HepG2 (cell line): ENCODE measurements around the gene LMNA. TPM values are rescaled to one million over a fixed set of nuclear protein-coding genes. Genes with fewer than 3 reads are reported as not detected.

Experiments used
- CSRNP1 ChIP-seq: sonication (generic); formaldehyde crosslinking; IDR thresholded peaks from 2 replicates; pipeline ENCODE4 v1.8.1; 2023; ENCODE audit warnings: mild to moderate bottlenecking, missing genetic modification reagents
- KDM5A ChIP-seq: fragments of 200-600 bp; sonication (generic); IDR thresholded peaks from 2 replicates; pipeline ENCODE4 v1.7.0; 2018; ENCODE audit warnings: antibody characterized with exemption, mild to moderate bottlenecking, low read length, borderline replicate concordance
- MAFK ChIP-seq, 2 experiments: IDR thresholded peaks in 1 of 2; conservative IDR thresholded peaks in 1 of 2; 2 replicates each; pipeline ENCODE4 v1.6.1; 2011; ENCODE audit warnings: improper control_type of control experiment in 2 of 2, low read length in 2 of 2
- RBAK ChIP-seq: sonication (generic); formaldehyde crosslinking; IDR thresholded peaks from 2 replicates; pipeline ENCODE4 v1.5.1; 2020; ENCODE audit warnings: mild to moderate bottlenecking, missing genetic modification reagents
- SNRNP70 ChIP-seq: fragments of 200-400 bp; formaldehyde crosslinking; IDR thresholded peaks from 2 replicates; pipeline ENCODE4 v1.6.1; 2017; ENCODE audit warnings: mild to moderate bottlenecking, low read depth, low read length, moderate library complexity
- SUZ12 ChIP-seq: fragments of 150-350 bp; IDR thresholded peaks from 2 replicates; pipeline ENCODE4 v1.6.1; 2014; ENCODE audit warnings: low read depth, low read length
- U2AF1 ChIP-seq: fragments of 200-400 bp; formaldehyde crosslinking; optimal IDR thresholded peaks from 2 replicates; pipeline ENCODE3; 2017; ENCODE audit warnings: mild to moderate bottlenecking, low read depth, low read length
- U2AF2 ChIP-seq: fragments of 200-400 bp; formaldehyde crosslinking; IDR thresholded peaks from 2 replicates; pipeline ENCODE4 v1.6.1; 2017; ENCODE audit warnings: low read depth, mild to moderate bottlenecking, low read length
- ZBTB3 ChIP-seq: sonication (generic); formaldehyde crosslinking; IDR thresholded peaks from 2 replicates; pipeline ENCODE4 v1.4.0; 2020; ENCODE audit warnings: low read depth, mild to moderate bottlenecking, moderate library complexity, missing genetic modification reagents, borderline replicate concordance
- ZNF282 ChIP-seq: fragments of 450-650 bp; IDR thresholded peaks from 2 replicates; pipeline ENCODE4 v1.6.1; 2018; ENCODE audit not compliant: partially characterized antibody
- ZNF30 ChIP-seq: sonication (generic); formaldehyde crosslinking; IDR thresholded peaks from 2 replicates; pipeline ENCODE4 v1.5.0; 2020; ENCODE audit warnings: mild to moderate bottlenecking, missing genetic modification reagents
- ZNF441 ChIP-seq: sonication (generic); formaldehyde crosslinking; IDR thresholded peaks from 2 replicates; pipeline ENCODE4 v1.7.0; 2021; ENCODE audit warnings: missing genetic modification reagents, borderline replicate concordance
- ZNF660 ChIP-seq: sonication (generic); formaldehyde crosslinking; IDR thresholded peaks from 2 replicates; pipeline ENCODE4 v1.5.1; 2020; ENCODE audit warnings: mild to moderate bottlenecking, low read depth, missing genetic modification reagents, borderline replicate concordance
- ZNF747 ChIP-seq: sonication (generic); formaldehyde crosslinking; IDR thresholded peaks from 2 replicates; pipeline ENCODE4 v1.8.1; 2023; ENCODE audit warnings: missing genetic modification reagents, mild to moderate bottlenecking, borderline replicate concordance
- ZSCAN5A ChIP-seq: sonication (generic); formaldehyde crosslinking; IDR thresholded peaks from 2 replicates; pipeline ENCODE4 v1.8.0; 2022; ENCODE audit warnings: mild to moderate bottlenecking, missing genetic modification reagents, borderline replicate concordance
- polyA plus RNA-seq, 8 experiments: library from polyadenylated mRNA; depleted of rRNA in 3 of 8; stranded (reverse) in 7 of 8; unstranded in 1 of 8; fragments of >200 nt; fragmentation: Illumina TruSeq in 4 of 8; extraction: Trizol in 4 of 8; gene quantifications; 2 replicates each; pipeline versions ENCODE4 v1.2.1 to v1.2.3, GENCODE V29; 2011 to 2016; ENCODE audit warnings: low read depth in 4 of 8, missing spikeins in 1 of 8, mixed read lengths in 1 of 8; ENCODE audit not compliant: insufficient read depth in 1 of 8
- total RNA-seq, 5 experiments: library from RNA; depleted of rRNA; stranded (reverse); fragments of >200 nt; fragmentation: Illumina TruSeq; extraction: Trizol; gene quantifications; 2 replicates each; pipeline ENCODE4 v1.2.3, GENCODE V29; 2016; ENCODE audit warnings: low read depth in 1 of 5
- TF ChIP-seq, protein P1 (sequence below): sonication (generic); formaldehyde crosslinking; IDR thresholded peaks from 2 replicates; pipeline ENCODE4 v1.4.0; 2020; ENCODE audit warnings: missing genetic modification reagents, mild to moderate bottlenecking, borderline replicate concordance
- TF ChIP-seq, protein P2 (sequence below): IDR thresholded peaks from 2 replicates; pipeline ENCODE4 v1.6.1; 2018; ENCODE audit warnings: missing genetic modification reagents, mild to moderate bottlenecking, missing compliant biosample characterization
- TF ChIP-seq, protein P3 (sequence below): IDR thresholded peaks from 2 replicates; pipeline ENCODE4 v1.6.1; 2016; ENCODE audit warnings: missing genetic modification reagents, missing compliant biosample characterization
- TF ChIP-seq, protein P4 (sequence below): sonication (generic); formaldehyde crosslinking; IDR thresholded peaks from 2 replicates; pipeline ENCODE4 v1.4.0; 2020; ENCODE audit warnings: missing genetic modification reagents, borderline replicate concordance

Gene LMNA
- total and polyA plus RNA-seq, 2 of the 13 experiments (the other 11 are each of a cell fraction or from before 2014, with no cell fraction given) = 107 to 225 TPM

DNA sequence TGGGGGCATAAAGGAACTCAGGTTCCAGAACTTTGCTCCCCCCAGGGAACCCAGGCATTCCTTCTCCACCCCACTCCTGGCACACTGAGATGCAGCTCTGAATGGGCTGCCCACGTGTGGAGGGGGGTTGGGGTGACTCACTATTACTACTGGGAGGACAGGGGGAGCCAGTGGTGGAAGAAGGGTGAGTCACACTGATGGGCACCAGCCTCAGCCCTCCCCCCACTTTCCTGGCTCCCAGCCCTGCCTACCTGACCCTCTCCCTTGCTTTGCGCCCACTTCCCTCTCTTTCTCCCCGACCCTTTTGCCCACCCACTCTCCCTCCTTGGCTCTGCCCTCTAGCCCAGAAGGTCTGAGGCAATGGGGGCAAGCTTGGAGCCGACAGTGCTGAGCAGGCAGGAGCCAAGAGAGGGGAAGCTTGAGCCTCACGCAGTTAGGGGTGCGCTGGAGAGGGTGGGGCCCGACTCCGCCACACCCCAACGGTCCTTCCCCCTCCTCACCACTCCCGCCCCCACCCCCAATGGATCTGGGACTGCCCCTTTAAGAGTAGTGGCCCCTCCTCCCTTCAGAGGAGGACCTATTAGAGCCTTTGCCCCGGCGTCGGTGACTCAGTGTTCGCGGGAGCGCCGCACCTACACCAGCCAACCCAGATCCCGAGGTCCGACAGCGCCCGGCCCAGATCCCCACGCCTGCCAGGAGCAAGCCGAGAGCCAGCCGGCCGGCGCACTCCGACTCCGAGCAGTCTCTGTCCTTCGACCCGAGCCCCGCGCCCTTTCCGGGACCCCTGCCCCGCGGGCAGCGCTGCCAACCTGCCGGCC is at the start of gene LMNA (continued):
- TF ChIP-seq RBAK (no peak), U2AF1 (peak; percentile 79), U2AF2 (no peak), ZSCAN5A (CRISPR knock-in tag) (no peak), ZBTB3 (CRISPR knock-in tag) (no peak), ZNF441 (CRISPR knock-in tag) (no peak), SUZ12 (no peak), ZNF660 (CRISPR knock-in tag) (no peak), MAFK (conservative IDR thresholded peaks at IDR 0.05 in 1 of 2, IDR thresholded peaks at IDR 0.05 in 1 of 2; ENCODE audit: low read length in 2 of 2) (no peak), ZNF747 (CRISPR knock-in tag) (peak; percentile 57; the same call in 1 of the 2 replicates), KDM5A (no peak), CSRNP1 (no peak), ZNF282 (no peak), SNRNP70 (no peak), ZNF30 (no peak)
- TF ChIP-seq, protein P1, sequence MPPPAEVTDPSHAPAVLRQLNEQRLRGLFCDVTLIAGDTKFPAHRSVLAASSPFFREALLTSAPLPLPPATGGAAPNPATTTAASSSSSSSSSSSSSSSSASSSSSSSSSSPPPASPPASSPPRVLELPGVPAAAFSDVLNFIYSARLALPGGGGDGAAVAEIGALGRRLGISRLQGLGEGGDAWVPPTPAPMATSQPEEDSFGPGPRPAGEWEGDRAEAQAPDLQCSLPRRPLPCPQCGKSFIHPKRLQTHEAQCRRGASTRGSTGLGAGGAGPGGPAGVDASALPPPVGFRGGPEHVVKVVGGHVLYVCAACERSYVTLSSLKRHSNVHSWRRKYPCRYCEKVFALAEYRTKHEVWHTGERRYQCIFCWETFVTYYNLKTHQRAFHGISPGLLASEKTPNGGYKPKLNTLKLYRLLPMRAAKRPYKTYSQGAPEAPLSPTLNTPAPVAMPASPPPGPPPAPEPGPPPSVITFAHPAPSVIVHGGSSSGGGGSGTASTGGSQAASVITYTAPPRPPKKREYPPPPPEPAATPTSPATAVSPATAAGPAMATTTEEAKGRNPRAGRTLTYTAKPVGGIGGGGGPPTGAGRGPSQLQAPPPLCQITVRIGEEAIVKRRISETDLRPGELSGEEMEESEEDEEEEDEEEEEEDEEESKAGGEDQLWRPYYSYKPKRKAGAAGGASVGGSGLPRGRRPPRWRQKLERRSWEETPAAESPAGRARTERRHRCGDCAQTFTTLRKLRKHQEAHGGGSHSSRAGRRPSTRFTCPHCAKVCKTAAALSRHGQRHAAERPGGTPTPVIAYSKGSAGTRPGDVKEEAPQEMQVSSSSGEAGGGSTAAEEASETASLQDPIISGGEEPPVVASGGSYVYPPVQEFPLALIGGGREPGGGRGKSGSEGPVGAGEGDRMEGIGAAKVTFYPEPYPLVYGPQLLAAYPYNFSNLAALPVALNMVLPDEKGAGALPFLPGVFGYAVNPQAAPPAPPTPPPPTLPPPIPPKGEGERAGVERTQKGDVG (CRISPR knock-in tag) = no peak
- TF ChIP-seq, protein P2, sequence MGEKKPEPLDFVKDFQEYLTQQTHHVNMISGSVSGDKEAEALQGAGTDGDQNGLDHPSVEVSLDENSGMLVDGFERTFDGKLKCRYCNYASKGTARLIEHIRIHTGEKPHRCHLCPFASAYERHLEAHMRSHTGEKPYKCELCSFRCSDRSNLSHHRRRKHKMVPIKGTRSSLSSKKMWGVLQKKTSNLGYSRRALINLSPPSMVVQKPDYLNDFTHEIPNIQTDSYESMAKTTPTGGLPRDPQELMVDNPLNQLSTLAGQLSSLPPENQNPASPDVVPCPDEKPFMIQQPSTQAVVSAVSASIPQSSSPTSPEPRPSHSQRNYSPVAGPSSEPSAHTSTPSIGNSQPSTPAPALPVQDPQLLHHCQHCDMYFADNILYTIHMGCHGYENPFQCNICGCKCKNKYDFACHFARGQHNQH = no peak; the same call in 1 of the 2 replicates
- TF ChIP-seq, protein P3, sequence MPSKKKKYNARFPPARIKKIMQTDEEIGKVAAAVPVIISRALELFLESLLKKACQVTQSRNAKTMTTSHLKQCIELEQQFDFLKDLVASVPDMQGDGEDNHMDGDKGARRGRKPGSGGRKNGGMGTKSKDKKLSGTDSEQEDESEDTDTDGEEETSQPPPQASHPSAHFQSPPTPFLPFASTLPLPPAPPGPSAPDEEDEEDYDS (CRISPR knock-in tag) = peak; percentile 89
- TF ChIP-seq, protein P4, sequence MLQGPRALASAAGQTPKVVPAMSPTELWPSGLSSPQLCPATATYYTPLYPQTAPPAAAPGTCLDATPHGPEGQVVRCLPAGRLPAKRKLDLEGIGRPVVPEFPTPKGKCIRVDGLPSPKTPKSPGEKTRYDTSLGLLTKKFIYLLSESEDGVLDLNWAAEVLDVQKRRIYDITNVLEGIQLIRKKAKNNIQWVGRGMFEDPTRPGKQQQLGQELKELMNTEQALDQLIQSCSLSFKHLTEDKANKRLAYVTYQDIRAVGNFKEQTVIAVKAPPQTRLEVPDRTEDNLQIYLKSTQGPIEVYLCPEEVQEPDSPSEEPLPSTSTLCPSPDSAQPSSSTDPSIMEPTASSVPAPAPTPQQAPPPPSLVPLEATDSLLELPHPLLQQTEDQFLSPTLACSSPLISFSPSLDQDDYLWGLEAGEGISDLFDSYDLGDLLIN (CRISPR knock-in tag) = no peak
